Measurements from ENCODE around the gene TBC1D22A. TPM values are rescaled to one million over a fixed set of nuclear protein-coding genes. Genes with fewer than 3 reads are reported as not detected.
A peak's percentile ranks its signal among the peaks of the same experiment; 100 is the strongest.

The TBC1D22A gene
- total and polyA plus RNA-seq, 2 experiments from 2014 or later, result 15.3 to 19.8 TPM

DNA sequence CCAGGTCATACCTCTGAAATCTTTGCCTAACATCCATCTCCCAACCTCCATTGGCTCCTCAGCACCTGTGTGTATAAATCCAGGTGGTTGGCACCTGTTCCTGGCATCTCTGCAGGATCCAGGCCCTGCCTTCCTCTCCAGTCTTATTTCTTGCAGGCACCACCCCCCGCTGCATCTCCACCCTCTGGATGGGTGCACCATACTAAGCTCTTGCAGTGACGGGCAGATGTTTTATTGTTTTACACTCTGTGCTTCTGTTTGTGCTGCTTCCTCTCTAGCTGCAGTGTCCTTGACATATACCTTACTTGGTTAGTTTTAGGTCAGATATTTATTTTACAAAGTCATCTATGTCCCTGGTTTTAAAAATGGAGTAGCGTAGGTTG, 102.6 kb downstream of the TBC1D22A start:
- H3K9me3 ChIP-seq (ENCODE audit: low read depth), result no peaks in the 10 kb centered on the region
- H3K36me3 ChIP-seq (replicated peaks; ENCODE audit: insufficient read depth, low read depth), result no peaks in the 10 kb centered on the region
- no peaks in the 10 kb centered on the region for H4K20me1 ChIP-seq (ENCODE audit: insufficient read depth, poor library complexity, severe bottlenecking)
- peaks cover 38% of the 10 kb centered on the region for H3K79me2 ChIP-seq
- H3K4me1 ChIP-seq (ENCODE audit: insufficient read depth), result peaks cover 16% of the 10 kb centered on the region
- no peak for TF ChIP-seq EZH2phosphoT487 (IDR thresholded peaks at IDR 0.05; ENCODE audit: low read depth, severe bottlenecking, unreplicated experiment)
- TF ChIP-seq EZH2 (IDR thresholded peaks at IDR 0.05; ENCODE audit: borderline replicate concordance), result no peak
- TF ChIP-seq, protein P1, sequence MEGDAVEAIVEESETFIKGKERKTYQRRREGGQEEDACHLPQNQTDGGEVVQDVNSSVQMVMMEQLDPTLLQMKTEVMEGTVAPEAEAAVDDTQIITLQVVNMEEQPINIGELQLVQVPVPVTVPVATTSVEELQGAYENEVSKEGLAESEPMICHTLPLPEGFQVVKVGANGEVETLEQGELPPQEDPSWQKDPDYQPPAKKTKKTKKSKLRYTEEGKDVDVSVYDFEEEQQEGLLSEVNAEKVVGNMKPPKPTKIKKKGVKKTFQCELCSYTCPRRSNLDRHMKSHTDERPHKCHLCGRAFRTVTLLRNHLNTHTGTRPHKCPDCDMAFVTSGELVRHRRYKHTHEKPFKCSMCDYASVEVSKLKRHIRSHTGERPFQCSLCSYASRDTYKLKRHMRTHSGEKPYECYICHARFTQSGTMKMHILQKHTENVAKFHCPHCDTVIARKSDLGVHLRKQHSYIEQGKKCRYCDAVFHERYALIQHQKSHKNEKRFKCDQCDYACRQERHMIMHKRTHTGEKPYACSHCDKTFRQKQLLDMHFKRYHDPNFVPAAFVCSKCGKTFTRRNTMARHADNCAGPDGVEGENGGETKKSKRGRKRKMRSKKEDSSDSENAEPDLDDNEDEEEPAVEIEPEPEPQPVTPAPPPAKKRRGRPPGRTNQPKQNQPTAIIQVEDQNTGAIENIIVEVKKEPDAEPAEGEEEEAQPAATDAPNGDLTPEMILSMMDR (IDR thresholded peaks at IDR 0.05; ENCODE audit: poor library complexity), result no peak
- H3K27ac ChIP-seq, result peak overlapping the region; percentile 49
- DNase-seq (ENCODE audit: low spot score), result no peak
- 91% methylated on average over 3 of the region's 3 CpGs for WGBS (ENCODE audit: low lambda C conversion rate, missing lambda C conversion rate)
- no peaks in the 10 kb centered on the region for H3K9me2 ChIP-seq (replicated peaks; ENCODE audit: insufficient read depth)
- no peak overlapping the region for H2AFZ ChIP-seq
- peak overlapping the region; percentile 70 for H3K4me2 ChIP-seq
- H3K4me3 ChIP-seq, result no peak overlapping the region
- H3K27me3 ChIP-seq, result no peaks in the 10 kb centered on the region

DNA sequence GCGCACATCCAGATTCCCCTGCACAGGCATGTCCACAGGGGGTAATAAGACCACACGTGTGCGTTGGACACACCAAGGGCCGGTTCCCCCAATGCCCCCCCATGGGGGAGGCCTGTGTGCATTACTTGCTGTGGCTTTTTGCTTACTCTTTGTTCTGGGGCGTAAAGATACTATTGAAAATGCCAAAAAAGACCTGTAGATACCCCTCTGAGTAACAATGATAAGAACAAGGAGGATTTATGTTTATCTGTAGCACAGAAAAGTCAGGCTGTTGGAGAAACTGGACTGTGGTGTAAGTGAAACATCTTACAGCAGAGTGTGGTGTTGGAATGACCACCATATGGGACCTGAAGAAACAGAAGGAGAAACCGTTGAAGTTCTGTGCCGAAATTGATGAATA, 103.2 kb downstream of the TBC1D22A start:
- no peaks in the 10 kb centered on the region for H3K9me2 ChIP-seq (replicated peaks; ENCODE audit: insufficient read depth)

DNA sequence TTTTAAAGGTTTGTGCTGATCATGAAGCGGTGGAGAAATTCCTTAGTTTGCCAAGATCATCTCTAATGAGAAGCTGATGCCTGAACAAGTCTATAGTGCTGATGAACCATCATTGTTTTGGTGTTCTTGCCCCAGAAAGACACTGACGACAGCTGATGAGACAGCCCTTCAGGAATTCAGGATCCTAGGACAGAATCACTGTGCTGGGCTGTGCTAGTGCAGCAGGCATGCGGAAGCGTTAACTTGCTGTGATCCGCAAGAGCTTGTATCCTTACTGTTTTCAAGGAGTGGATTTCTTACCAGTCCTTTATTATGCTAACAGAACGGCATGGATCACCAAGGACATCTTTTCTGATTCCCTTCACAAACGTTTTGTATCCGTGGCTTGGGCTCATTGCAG, 104.1 kb downstream of the TBC1D22A start:
- 84% methylated on average over 8 of the region's 8 CpGs for WGBS (ENCODE audit: low lambda C conversion rate, missing lambda C conversion rate)
- H3K4me3 ChIP-seq, result no peak overlapping the region
- H3K27ac ChIP-seq, result no peak overlapping the region
- TF ChIP-seq EZH2 (IDR thresholded peaks at IDR 0.05; ENCODE audit: borderline replicate concordance), result no peak
- TF ChIP-seq EZH2phosphoT487 (IDR thresholded peaks at IDR 0.05; ENCODE audit: low read depth, severe bottlenecking, unreplicated experiment), result no peak
- TF ChIP-seq, protein P1 (IDR thresholded peaks at IDR 0.05; ENCODE audit: poor library complexity), result no peak
- H3K36me3 ChIP-seq (replicated peaks; ENCODE audit: insufficient read depth, low read depth), result no peaks in the 10 kb centered on the region
- no peaks in the 10 kb centered on the region for H3K9me3 ChIP-seq (ENCODE audit: low read depth)
- H3K4me2 ChIP-seq, result no peak overlapping the region
- no peak overlapping the region for H2AFZ ChIP-seq
- DNase-seq (ENCODE audit: low spot score), result no peak
- H3K9me2 ChIP-seq (replicated peaks; ENCODE audit: insufficient read depth), result no peaks in the 10 kb centered on the region
- H3K4me1 ChIP-seq (ENCODE audit: insufficient read depth), result peaks cover 16% of the 10 kb centered on the region
- H3K79me2 ChIP-seq, result peaks cover 30% of the 10 kb centered on the region
- no peaks in the 10 kb centered on the region for H4K20me1 ChIP-seq (ENCODE audit: insufficient read depth, poor library complexity, severe bottlenecking)
- no peaks in the 10 kb centered on the region for H3K27me3 ChIP-seq

More for the DNA sequence above, 103.2 kb downstream of the TBC1D22A start:
- 97% methylated on average over 7 of the region's 7 CpGs for WGBS (ENCODE audit: low lambda C conversion rate, missing lambda C conversion rate)
- Histone ChIP-seq H3K79me2 (peaks cover 38% of the 10 kb centered on the region), H3K27ac (peak overlapping the region; percentile 9), H3K4me2 (no peak overlapping the region), H3K36me3 (replicated peaks; ENCODE audit: insufficient read depth, low read depth) (no peaks in the 10 kb centered on the region), H3K4me3 (no peak overlapping the region), H3K9me3 (ENCODE audit: low read depth) (no peaks in the 10 kb centered on the region), H3K27me3 (no peaks in the 10 kb centered on the region), H3K4me1 (ENCODE audit: insufficient read depth) (peaks cover 16% of the 10 kb centered on the region), H4K20me1 (ENCODE audit: insufficient read depth, poor library complexity, severe bottlenecking) (no peaks in the 10 kb centered on the region), H2AFZ (no peak overlapping the region)
- DNase-seq (ENCODE audit: low spot score), result no peak
- TF ChIP-seq EZH2 (IDR thresholded peaks at IDR 0.05; ENCODE audit: borderline replicate concordance) (no peak), EZH2phosphoT487 (IDR thresholded peaks at IDR 0.05; ENCODE audit: low read depth, severe bottlenecking, unreplicated experiment) (no peak)
- TF ChIP-seq, protein P1 (IDR thresholded peaks at IDR 0.05; ENCODE audit: poor library complexity), result no peak

DNA sequence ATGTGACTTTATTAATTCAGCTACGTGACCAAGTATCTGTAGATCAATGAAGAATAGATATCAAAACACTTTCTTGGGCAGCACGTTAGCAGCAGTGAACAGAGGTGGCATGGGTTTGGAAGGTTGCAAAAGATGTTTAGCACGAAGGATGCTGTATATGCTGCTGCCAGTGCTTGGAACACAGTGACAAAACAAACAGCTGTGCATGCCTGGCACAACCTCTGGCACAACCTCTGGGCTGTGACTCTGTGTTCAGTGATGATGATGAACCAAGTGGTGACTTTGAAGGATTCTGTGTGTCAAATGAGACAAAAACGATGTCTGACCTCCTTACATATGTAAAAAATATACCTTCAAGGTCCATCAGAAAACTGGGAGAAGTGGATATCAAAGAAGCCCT, 104.7 kb downstream of the TBC1D22A start:
- Histone ChIP-seq H3K79me2 (peaks cover 29% of the 10 kb centered on the region), H3K4me1 (ENCODE audit: insufficient read depth) (peaks cover 16% of the 10 kb centered on the region), H3K4me2 (no peak overlapping the region), H3K9me2 (replicated peaks; ENCODE audit: insufficient read depth) (no peaks in the 10 kb centered on the region), H3K27ac (no peak overlapping the region), H3K9me3 (ENCODE audit: low read depth) (no peaks in the 10 kb centered on the region), H3K36me3 (replicated peaks; ENCODE audit: insufficient read depth, low read depth) (no peaks in the 10 kb centered on the region), H4K20me1 (ENCODE audit: insufficient read depth, poor library complexity, severe bottlenecking) (no peaks in the 10 kb centered on the region), H2AFZ (no peak overlapping the region), H3K27me3 (no peaks in the 10 kb centered on the region), H3K4me3 (no peak overlapping the region)
- DNase-seq (ENCODE audit: low spot score), result no peak
- 83% methylated on average over 4 of the region's 4 CpGs for WGBS (ENCODE audit: low lambda C conversion rate, missing lambda C conversion rate)
- TF ChIP-seq, protein P1 (IDR thresholded peaks at IDR 0.05; ENCODE audit: poor library complexity), result no peak
- no peak for TF ChIP-seq EZH2phosphoT487 (IDR thresholded peaks at IDR 0.05; ENCODE audit: low read depth, severe bottlenecking, unreplicated experiment)
- no peak for TF ChIP-seq EZH2 (IDR thresholded peaks at IDR 0.05; ENCODE audit: borderline replicate concordance)
